ENCODE data around the gene GOLGA8K. TPM values are rescaled to one million over a fixed set of nuclear protein-coding genes. Genes with fewer than 3 reads are reported as not detected.
"Not testable (repeated sequence)": the region's sequence is repeated elsewhere in the genome, so short reads cannot be mapped to it uniquely, and the experiment has no call there.

The GOLGA8K gene
- total and polyA plus RNA-seq, 2 donors (not counting 3 experiments of a cell fraction or from before 2014, with no cell fraction given), result 0.10 to 3.8 TPM

DNA sequence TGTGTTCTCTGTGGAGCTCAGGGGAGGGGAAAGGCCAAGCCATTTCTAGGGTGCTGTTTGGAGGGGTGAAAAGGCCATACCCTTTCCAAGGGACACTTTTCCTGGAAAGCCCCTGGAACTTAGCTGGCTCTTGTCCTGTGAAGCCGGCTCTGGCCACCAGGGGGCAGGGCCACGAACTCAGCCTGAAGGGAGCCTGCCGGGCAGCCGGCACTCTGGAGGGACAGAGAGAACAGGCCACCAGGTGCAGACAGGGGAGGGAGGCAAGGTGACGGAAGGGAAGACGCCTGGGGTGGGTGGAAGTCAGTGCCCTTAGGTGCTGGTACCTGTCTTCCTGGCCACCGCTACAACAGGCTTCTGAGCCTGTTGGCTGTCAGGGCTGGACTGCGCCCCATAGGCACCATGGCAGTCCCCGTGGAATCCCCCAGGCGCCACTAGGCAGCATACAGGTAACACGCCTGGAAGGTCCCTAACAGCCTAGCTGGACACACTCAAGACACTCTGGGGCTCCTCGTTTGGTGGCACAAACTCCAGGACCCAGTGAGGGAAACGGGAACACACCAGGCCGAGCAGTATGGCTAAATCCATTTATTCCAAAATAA is 14.9 kb downstream of the GOLGA8K start:
- FAIRE-seq; H3K9me1 ChIP-seq (replicated peaks; ENCODE audit: control insufficient read depth, extremely low read depth, insufficient read depth, low read length); CTCF ChIA-PET; BruUV-seq (replicated peaks); H3K79me2 ChIP-seq (ENCODE audit: control insufficient read depth, insufficient read depth, low read length); H3K36me3 ChIP-seq (ENCODE audit: control insufficient read depth in 2 of 2, extremely low read depth in 1 of 2, insufficient read depth in 2 of 2, low read length in 2 of 2); H3K9me3 ChIP-seq (replicated peaks; ENCODE audit: control insufficient read depth, insufficient read depth, low read length); H3K27ac ChIP-seq (ENCODE audit: insufficient read depth, low read depth, low read length); dilution Hi-C loops (cut with MboI; ENCODE audit: extremely low pct_ligation_motif_present, low sequenced_read_pairs); H3K27me3 ChIP-seq (ENCODE audit: control insufficient read depth in 2 of 2, insufficient read depth in 2 of 2, low read length in 2 of 2); DNase-seq (ENCODE audit: low read depth, low spot score); H4K20me1 ChIP-seq (replicated peaks; ENCODE audit: control insufficient read depth, extremely low read depth, insufficient read depth, low read length); H3K4me1 ChIP-seq (ENCODE audit: control insufficient read depth, extremely low read depth, insufficient read depth, low read length); H3K4me3 ChIP-seq (replicated peaks in 1 of 3; ENCODE audit: insufficient read depth in 1 of 3, low read depth in 1 of 3, low read length in 3 of 3); H3K4me2 ChIP-seq (ENCODE audit: insufficient read depth, low read length); H2AFZ ChIP-seq (ENCODE audit: low read depth, low read length); H3K9ac ChIP-seq (replicated peaks; ENCODE audit: extremely low read depth, insufficient read depth, low read length); intact Hi-C loops (cut with micrococcal nuclease); POLR2A ChIA-PET: not testable (repeated sequence)

GRCh38 chr15:32385823-32386495 is 17.1 kb downstream of the GOLGA8K start:
- H3K27ac ChIP-seq (ENCODE audit: insufficient read depth, low read depth, low read length); BruUV-seq (replicated peaks); dilution Hi-C loops (cut with MboI; ENCODE audit: extremely low pct_ligation_motif_present, low sequenced_read_pairs); H3K9ac ChIP-seq (replicated peaks; ENCODE audit: extremely low read depth, insufficient read depth, low read length); intact Hi-C loops (cut with micrococcal nuclease); H3K36me3 ChIP-seq (ENCODE audit: control insufficient read depth in 2 of 2, extremely low read depth in 1 of 2, insufficient read depth in 2 of 2, low read length in 2 of 2); H4K20me1 ChIP-seq (replicated peaks; ENCODE audit: control insufficient read depth, extremely low read depth, insufficient read depth, low read length); H3K9me3 ChIP-seq (replicated peaks; ENCODE audit: control insufficient read depth, insufficient read depth, low read length); H3K27me3 ChIP-seq (ENCODE audit: control insufficient read depth in 2 of 2, insufficient read depth in 2 of 2, low read length in 2 of 2); H3K4me3 ChIP-seq (replicated peaks in 1 of 3; ENCODE audit: insufficient read depth in 1 of 3, low read depth in 1 of 3, low read length in 3 of 3); H3K9me1 ChIP-seq (replicated peaks; ENCODE audit: control insufficient read depth, extremely low read depth, insufficient read depth, low read length); CTCF ChIA-PET; FAIRE-seq; POLR2A ChIA-PET; DNase-seq (ENCODE audit: low read depth, low spot score); H3K4me2 ChIP-seq (ENCODE audit: insufficient read depth, low read length); H3K4me1 ChIP-seq (ENCODE audit: control insufficient read depth, extremely low read depth, insufficient read depth, low read length); H2AFZ ChIP-seq (ENCODE audit: low read depth, low read length); H3K79me2 ChIP-seq (ENCODE audit: control insufficient read depth, insufficient read depth, low read length): not testable (repeated sequence)

DNA sequence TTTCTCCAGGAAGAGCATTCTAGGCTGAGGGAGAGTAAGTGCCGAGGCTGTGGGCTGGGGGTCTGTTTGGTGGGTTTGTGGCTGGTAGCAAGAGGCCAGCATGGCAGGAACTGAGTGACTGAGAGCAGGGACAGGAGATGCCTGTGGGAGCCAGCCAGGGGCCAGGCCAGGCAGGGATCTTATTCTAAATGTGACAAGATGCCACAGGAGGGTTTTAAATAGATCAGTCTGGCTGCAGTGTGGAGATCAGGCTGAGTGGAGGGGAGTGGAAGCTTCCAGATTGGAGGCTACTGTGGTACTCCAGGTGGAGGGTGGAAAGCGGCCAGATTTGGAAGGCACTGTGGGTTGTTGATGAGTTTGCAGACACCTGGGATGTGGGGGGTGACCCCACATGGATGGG is 28.9 kb downstream of the GOLGA8K start:
- H4K20me1 ChIP-seq (replicated peaks; ENCODE audit: control insufficient read depth, extremely low read depth, insufficient read depth, low read length); POLR2A ChIA-PET; H3K27me3 ChIP-seq (ENCODE audit: control insufficient read depth in 2 of 2, insufficient read depth in 2 of 2, low read length in 2 of 2); H3K4me2 ChIP-seq (ENCODE audit: insufficient read depth, low read length); DNase-seq (ENCODE audit: low read depth, low spot score); H3K4me1 ChIP-seq (ENCODE audit: control insufficient read depth, extremely low read depth, insufficient read depth, low read length); FAIRE-seq; H3K79me2 ChIP-seq (ENCODE audit: control insufficient read depth, insufficient read depth, low read length); H3K27ac ChIP-seq (ENCODE audit: insufficient read depth, low read depth, low read length); intact Hi-C loops (cut with micrococcal nuclease); H3K9ac ChIP-seq (replicated peaks; ENCODE audit: extremely low read depth, insufficient read depth, low read length); H3K9me3 ChIP-seq (replicated peaks; ENCODE audit: control insufficient read depth, insufficient read depth, low read length); H3K4me3 ChIP-seq (replicated peaks in 1 of 3; ENCODE audit: insufficient read depth in 1 of 3, low read depth in 1 of 3, low read length in 3 of 3); CTCF ChIA-PET; H3K9me1 ChIP-seq (replicated peaks; ENCODE audit: control insufficient read depth, extremely low read depth, insufficient read depth, low read length); dilution Hi-C loops (cut with MboI; ENCODE audit: extremely low pct_ligation_motif_present, low sequenced_read_pairs); H3K36me3 ChIP-seq (ENCODE audit: control insufficient read depth in 2 of 2, extremely low read depth in 1 of 2, insufficient read depth in 2 of 2, low read length in 2 of 2); BruUV-seq (replicated peaks); H2AFZ ChIP-seq (ENCODE audit: low read depth, low read length): not testable (repeated sequence)

- H4K20me1 ChIP-seq (replicated peaks; ENCODE audit: control insufficient read depth, extremely low read depth, insufficient read depth, low read length); dilution Hi-C loops (cut with MboI; ENCODE audit: extremely low pct_ligation_motif_present, low sequenced_read_pairs): not testable (repeated sequence)
Observed at GRCh38 chr15:32373707-32374106, 29.4 kb downstream of the GOLGA8K start.

More at GRCh38 chr15:32373707-32374106, 29.4 kb downstream of the GOLGA8K start:
- DNase-seq (ENCODE audit: low read depth, low spot score); H3K27ac ChIP-seq (ENCODE audit: insufficient read depth, low read depth, low read length); CTCF ChIA-PET; H3K9me1 ChIP-seq (replicated peaks; ENCODE audit: control insufficient read depth, extremely low read depth, insufficient read depth, low read length); H3K9ac ChIP-seq (replicated peaks; ENCODE audit: extremely low read depth, insufficient read depth, low read length); H2AFZ ChIP-seq (ENCODE audit: low read depth, low read length); FAIRE-seq; H3K36me3 ChIP-seq (ENCODE audit: control insufficient read depth in 2 of 2, extremely low read depth in 1 of 2, insufficient read depth in 2 of 2, low read length in 2 of 2); H3K4me2 ChIP-seq (ENCODE audit: insufficient read depth, low read length); POLR2A ChIA-PET; BruUV-seq (replicated peaks); H3K9me3 ChIP-seq (replicated peaks; ENCODE audit: control insufficient read depth, insufficient read depth, low read length); H3K4me3 ChIP-seq (replicated peaks in 1 of 3; ENCODE audit: insufficient read depth in 1 of 3, low read depth in 1 of 3, low read length in 3 of 3); H3K4me1 ChIP-seq (ENCODE audit: control insufficient read depth, extremely low read depth, insufficient read depth, low read length); H3K27me3 ChIP-seq (ENCODE audit: control insufficient read depth in 2 of 2, insufficient read depth in 2 of 2, low read length in 2 of 2); H3K79me2 ChIP-seq (ENCODE audit: control insufficient read depth, insufficient read depth, low read length); intact Hi-C loops (cut with micrococcal nuclease): not testable (repeated sequence)

All from endothelial cell of umbilical vein (primary cell).